Activated T-cell treated with anti-CD3 and anti-CD28 coated beads, Interleukin-2, amount 50 U/mL, for 72 hours (primary cell): ENCODE measurements around the gene GALNT2. TPM values are rescaled to one million over a fixed set of nuclear protein-coding genes. Genes with fewer than 3 reads are reported as not detected.

Experiments used
- ATAC-seq, 2 donors: fragments of 150-1000 bp; cut with Tn5 transposase; replicated peaks in 1 of 2; 2 replicates each; pipeline ENCODE4 v1.10.0; 2021; ENCODE audit warnings: moderate library complexity in 2 of 2, mild to moderate bottlenecking in 1 of 2
- DNase-seq, 2 donors: peaks; one replicate each; pipeline ENCODE4 v3.0.0; 2021 to 2022; ENCODE audit warnings: mixed read lengths in 1 of 2
- H3K27ac Mint-ChIP-seq: one replicate; pipeline ENCODE4 v1.8.0; 2022; ENCODE audit warnings: mild to moderate bottlenecking, moderate library complexity, mixed read lengths
- H3K27me3 Mint-ChIP-seq: one replicate; pipeline ENCODE4 v1.8.0; 2022; ENCODE audit warnings: low read depth, mixed read lengths
- H3K36me3 Mint-ChIP-seq, 2 donors: one replicate each; pipeline ENCODE4 v1.8.0; 2022; ENCODE audit warnings: mixed read lengths in 2 of 2, mild to moderate bottlenecking in 1 of 2; ENCODE audit not compliant: insufficient read depth in 2 of 2
- H3K4me1 Mint-ChIP-seq: one replicate; pipeline ENCODE4 v1.8.0; 2022; ENCODE audit warnings: low read depth, mixed read lengths
- H3K4me3 Mint-ChIP-seq, 2 donors: one replicate each; pipeline ENCODE4 v1.8.0; 2022; ENCODE audit warnings: mild to moderate bottlenecking in 2 of 2, mixed read lengths in 2 of 2, moderate library complexity in 2 of 2
- H3K9me3 Mint-ChIP-seq, 2 donors: one replicate each; pipeline ENCODE4 v1.8.0; 2022; ENCODE audit warnings: mixed read lengths in 2 of 2
- total RNA-seq, 2 donors: library from RNA; stranded (reverse); gene quantifications; one replicate each; pipeline ENCODE4 v1.2.3, GENCODE V29; 2022

GALNT2 gene
- total RNA-seq, 2 donors from 2014 or later = 50.2 to 67.6 TPM

GRCh38 chr1:230186874-230187273 is 119.8 kb downstream of the GALNT2 start:
- ATAC-seq (no peak), DNase-seq (no peak)
- Mint-ChIP-seq H3K36me3 (peaks cover 7 to 17% of the 10 kb centered on the region in 2 donors), H3K4me3 (peak overlapping the region in 1 of 2 donors; percentile 7), H3K27ac (peak overlapping the region; percentile 17), H3K27me3 (no peaks in the 10 kb centered on the region), H3K4me1 (peaks cover 58% of the 10 kb centered on the region), H3K9me3 (peaks cover 2 to 4% of the 10 kb centered on the region in 2 donors)

GRCh38 chr1:230187290-230187689 is 120.3 kb downstream of the GALNT2 start:
- Mint-ChIP-seq H3K36me3 (peaks cover 7 to 17% of the 10 kb centered on the region in 2 donors), H3K27ac (no peak overlapping the region), H3K9me3 (peaks cover 2 to 4% of the 10 kb centered on the region in 2 donors), H3K27me3 (no peaks in the 10 kb centered on the region), H3K4me1 (peaks cover 56% of the 10 kb centered on the region), H3K4me3 (no peak overlapping the region)
- no peak for DNase-seq
- no peak for ATAC-seq

GRCh38 chr1:230188826-230189225 is 121.8 kb downstream of the GALNT2 start:
- H3K27me3 Mint-ChIP-seq = no peaks in the 10 kb centered on the region
- peaks cover 2 to 4% of the 10 kb centered on the region in 2 donors for H3K9me3 Mint-ChIP-seq
- no peak for DNase-seq
- peaks cover 53% of the 10 kb centered on the region for H3K4me1 Mint-ChIP-seq
- no peak for ATAC-seq
- no peak overlapping the region for H3K4me3 Mint-ChIP-seq
- no peak overlapping the region for H3K27ac Mint-ChIP-seq
- H3K36me3 Mint-ChIP-seq = peaks cover 6 to 18% of the 10 kb centered on the region in 2 donors

- Mint-ChIP-seq H3K27ac (no peak overlapping the region), H3K4me1 (peaks cover 51% of the 10 kb centered on the region), H3K4me3 (no peak overlapping the region), H3K9me3 (peaks cover 2 to 4% of the 10 kb centered on the region in 2 donors), H3K36me3 (peaks cover 6 to 18% of the 10 kb centered on the region in 2 donors), H3K27me3 (no peaks in the 10 kb centered on the region)
- DNase-seq (no peak), ATAC-seq (no peak)
Observed at GRCh38 chr1:230189341-230189740, 122.3 kb downstream of the GALNT2 start.

- Mint-ChIP-seq H3K27ac (no peak overlapping the region), H3K27me3 (no peaks in the 10 kb centered on the region), H3K4me3 (no peak overlapping the region), H3K4me1 (peaks cover 46% of the 10 kb centered on the region), H3K36me3 (peaks cover 2 to 13% of the 10 kb centered on the region in 2 donors), H3K9me3 (peaks cover 0 to 1% of the 10 kb centered on the region in 2 donors)
- ATAC-seq (no peak), DNase-seq (no peak)
Observed at GRCh38 chr1:230189824-230190223, 122.8 kb downstream of the GALNT2 start.

- no peak for ATAC-seq
Observed at GRCh38 chr1:230191079-230191804, 124.2 kb downstream of the GALNT2 start.

GRCh38 chr1:230191855-230192254 is 124.8 kb downstream of the GALNT2 start:
- H3K27me3 Mint-ChIP-seq = no peaks in the 10 kb centered on the region
- H3K4me1 Mint-ChIP-seq = peaks cover 25% of the 10 kb centered on the region
- peaks cover 1 to 7% of the 10 kb centered on the region in 2 donors for H3K36me3 Mint-ChIP-seq
- H3K27ac Mint-ChIP-seq = no peak overlapping the region
- no peaks in the 10 kb centered on the region for H3K9me3 Mint-ChIP-seq
- DNase-seq = no peak
- no peak overlapping the region for H3K4me3 Mint-ChIP-seq
- no peak for ATAC-seq

More at GRCh38 chr1:230191079-230191804, 124.2 kb downstream of the GALNT2 start:
- Mint-ChIP-seq H3K27ac (no peak overlapping the region), H3K4me1 (peaks cover 32% of the 10 kb centered on the region), H3K36me3 (peaks cover 2 to 10% of the 10 kb centered on the region in 2 donors), H3K4me3 (no peak overlapping the region), H3K9me3 (no peaks in the 10 kb centered on the region), H3K27me3 (no peaks in the 10 kb centered on the region)
- no peak for DNase-seq

- H3K4me1 Mint-ChIP-seq = peaks cover 11% of the 10 kb centered on the region
- ATAC-seq = no peak
- no peaks in the 10 kb centered on the region for H3K27me3 Mint-ChIP-seq
- H3K27ac Mint-ChIP-seq = no peak overlapping the region
- peaks cover 0 to 5% of the 10 kb centered on the region in 2 donors for H3K36me3 Mint-ChIP-seq
- no peak for DNase-seq
- no peak overlapping the region for H3K4me3 Mint-ChIP-seq
- no peaks in the 10 kb centered on the region for H3K9me3 Mint-ChIP-seq
Observed at GRCh38 chr1:230194525-230194924, 127.5 kb downstream of the GALNT2 start.

- no peak overlapping the region for H3K4me3 Mint-ChIP-seq
- peaks cover 5% of the 10 kb centered on the region for H3K4me1 Mint-ChIP-seq
- H3K36me3 Mint-ChIP-seq = peaks cover 0 to 5% of the 10 kb centered on the region in 2 donors
- no peak overlapping the region for H3K27ac Mint-ChIP-seq
- no peak for ATAC-seq
- H3K27me3 Mint-ChIP-seq = no peaks in the 10 kb centered on the region
- DNase-seq = no peak
- H3K9me3 Mint-ChIP-seq = no peaks in the 10 kb centered on the region
Observed at GRCh38 chr1:230195199-230195598, 128.2 kb downstream of the GALNT2 start.

- peaks cover 0 to 3% of the 10 kb centered on the region in 2 donors for H3K36me3 Mint-ChIP-seq
- H3K27me3 Mint-ChIP-seq = no peaks in the 10 kb centered on the region
- no peak overlapping the region for H3K27ac Mint-ChIP-seq
Observed at GRCh38 chr1:230196077-230196476, 129.0 kb downstream of the GALNT2 start.

GRCh38 chr1:230197644-230198567 is 130.9 kb downstream of the GALNT2 start:
- ATAC-seq = no peak
- Mint-ChIP-seq H3K4me1 (peaks cover 5% of the 10 kb centered on the region), H3K9me3 (no peaks in the 10 kb centered on the region), H3K36me3 (peaks cover 0 to 3% of the 10 kb centered on the region in 2 donors), H3K4me3 (no peak overlapping the region), H3K27ac (no peak overlapping the region), H3K27me3 (no peaks in the 10 kb centered on the region)
- DNase-seq = no peak

More at GRCh38 chr1:230196077-230196476, 129.0 kb downstream of the GALNT2 start:
- DNase-seq (no peak), ATAC-seq (no peak)
- H3K9me3 Mint-ChIP-seq = no peaks in the 10 kb centered on the region
- peaks cover 5% of the 10 kb centered on the region for H3K4me1 Mint-ChIP-seq
- H3K4me3 Mint-ChIP-seq = no peak overlapping the region

GRCh38 chr1:230199034-230199433 is 132.0 kb downstream of the GALNT2 start:
- Mint-ChIP-seq H3K4me3 (no peak overlapping the region), H3K27ac (peak overlapping the region; percentile 10), H3K27me3 (no peaks in the 10 kb centered on the region), H3K9me3 (no peaks in the 10 kb centered on the region), H3K36me3 (peaks cover 0 to under 1% of the 10 kb centered on the region in 2 donors), H3K4me1 (peaks cover 5% of the 10 kb centered on the region)
- ATAC-seq (no peak), DNase-seq (no peak)

GRCh38 chr1:230199554-230199953 is 132.5 kb downstream of the GALNT2 start:
- Mint-ChIP-seq H3K27me3 (no peaks in the 10 kb centered on the region), H3K4me3 (no peak overlapping the region), H3K36me3 (peaks cover 0 to 3% of the 10 kb centered on the region in 2 donors), H3K4me1 (peaks cover 5% of the 10 kb centered on the region), H3K27ac (no peak overlapping the region), H3K9me3 (no peaks in the 10 kb centered on the region)
- ATAC-seq = no peak
- no peak for DNase-seq
